Activated CD4-positive, alpha-beta T cell treated with anti-CD3 and anti-CD28 coated beads, Interleukin-2, amount 50 U/mL, for 24 hours (primary cell): ENCODE results near the gene GPR25.
A peak's percentile ranks its signal among the peaks of the same experiment; 100 is the strongest.

Source experiments
- DNase-seq, 2 donors: peaks; one replicate each; pipeline ENCODE4 v3.0.0-alpha.2; 2020; ENCODE audit warnings: low read depth in 1 of 2, low spot score in 1 of 2

Gene GPR25

GRCh38 chr1:200872446-200873115 is at the start of gene GPR25:
Gene GPR25, plus strand, starts transcription at chr1:200872981. Its CDS starts 57 bp downstream, at chr1:200873038.
- DNase-seq: no peak

- DNase-seq: no peak
Measured at GRCh38 chr1:200831091-200831490, 41.7 kb upstream of the GPR25 start.

GRCh38 chr1:200834383-200834782 is 38.4 kb upstream of the GPR25 start:
- no peak for DNase-seq

- no peak for DNase-seq
Measured at GRCh38 chr1:200836213-200836612, 36.6 kb upstream of the GPR25 start.

GRCh38 chr1:200837931-200838571 is 34.7 kb upstream of the GPR25 start:
- DNase-seq: no peak

GRCh38 chr1:200838676-200839445 is 33.9 kb upstream of the GPR25 start:
- no peak for DNase-seq

GRCh38 chr1:200845360-200845759 is 27.4 kb upstream of the GPR25 start:
- DNase-seq: no peak

- DNase-seq: no peak
Measured at GRCh38 chr1:200846398-200846797, 26.4 kb upstream of the GPR25 start.

- DNase-seq: no peak
Measured at GRCh38 chr1:200849430-200849829, 23.4 kb upstream of the GPR25 start.

GRCh38 chr1:200850554-200850953 is 22.2 kb upstream of the GPR25 start:
- DNase-seq: no peak

GRCh38 chr1:200856716-200857357 is 15.9 kb upstream of the GPR25 start:
- DNase-seq: no peak

- DNase-seq: no peak
Measured at GRCh38 chr1:200857804-200858203, 15.0 kb upstream of the GPR25 start.

GRCh38 chr1:200861937-200862647 is 10.7 kb upstream of the GPR25 start:
- DNase-seq: no peak

- no peak for DNase-seq
Measured at GRCh38 chr1:200862713-200863415, 9.9 kb upstream of the GPR25 start.

GRCh38 chr1:200866116-200866515 is 6.7 kb upstream of the GPR25 start:
- DNase-seq: no peak

- DNase-seq: peak in 1 of 2 donors; percentile 44
Measured at GRCh38 chr1:200866521-200866920, 6.3 kb upstream of the GPR25 start.

- no peak for DNase-seq
Measured at GRCh38 chr1:200867018-200867811, 5.6 kb upstream of the GPR25 start.

GRCh38 chr1:200869376-200869752 is 3.4 kb upstream of the GPR25 start:
- DNase-seq: no peak

- no peak for DNase-seq
Measured at GRCh38 chr1:200869753-200870391, 2.9 kb upstream of the GPR25 start.
